GM18507 (cell line): ENCODE measurements around the gene PAK1.
"Not testable (repeated sequence)": the region's sequence is repeated elsewhere in the genome, so short reads cannot be mapped to it uniquely, and the experiment has no call there.

Source experiments
- DNase-seq: peaks from one replicate; pipeline ENCODE4 v3.0.0; 2011; ENCODE audit warnings: low read depth; ENCODE audit not compliant: insufficient read length; ENCODE audit errors: extremely low spot score
- FAIRE-seq: peaks from 2 replicates; lab custom pipeline; 2011; peaks lifted over from hg19 to GRCh38; lab: Jason Lieb, UNC

Gene PAK1

DNA sequence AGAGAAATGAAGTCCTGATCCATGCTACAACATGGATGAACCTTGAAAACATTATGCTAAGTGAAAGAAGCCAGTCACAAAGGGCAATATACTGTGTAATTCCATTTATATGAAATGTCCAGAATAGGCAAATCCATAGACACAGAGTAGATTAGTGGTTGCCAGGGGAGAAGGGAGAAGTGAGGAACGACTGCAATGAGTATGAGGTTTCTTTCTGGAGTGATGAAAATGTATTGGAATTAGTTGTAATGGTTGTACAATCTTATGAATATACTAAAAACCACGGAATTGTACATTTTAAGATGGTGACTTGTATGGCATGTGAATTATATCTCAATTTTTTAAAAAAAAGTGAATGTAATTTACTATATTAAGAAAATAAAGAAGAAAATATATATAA is 89.3 kb downstream of the PAK1 start:
- FAIRE-seq (no peak), DNase-seq (no peak)

DNA sequence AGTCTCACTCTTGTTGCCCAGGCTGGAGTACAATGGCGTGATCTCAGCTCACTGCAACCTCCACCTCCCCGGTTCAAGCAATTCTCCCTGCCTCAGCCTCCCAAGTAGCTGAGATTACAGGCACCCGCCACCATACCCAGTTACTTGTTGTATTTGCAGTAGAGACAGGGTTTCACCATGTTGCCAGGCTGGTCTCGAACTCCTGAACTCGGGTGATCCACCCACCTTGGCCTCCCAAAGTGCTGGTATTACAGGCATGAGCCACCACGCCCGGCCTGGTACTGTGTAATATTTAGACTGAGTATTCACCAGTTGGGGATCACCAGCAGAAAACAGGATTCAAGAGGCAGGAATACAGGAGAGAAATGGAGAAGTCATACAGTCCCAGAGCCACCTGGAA is 90.5 kb downstream of the PAK1 start:
- DNase-seq, FAIRE-seq: not testable (repeated sequence)

DNA sequence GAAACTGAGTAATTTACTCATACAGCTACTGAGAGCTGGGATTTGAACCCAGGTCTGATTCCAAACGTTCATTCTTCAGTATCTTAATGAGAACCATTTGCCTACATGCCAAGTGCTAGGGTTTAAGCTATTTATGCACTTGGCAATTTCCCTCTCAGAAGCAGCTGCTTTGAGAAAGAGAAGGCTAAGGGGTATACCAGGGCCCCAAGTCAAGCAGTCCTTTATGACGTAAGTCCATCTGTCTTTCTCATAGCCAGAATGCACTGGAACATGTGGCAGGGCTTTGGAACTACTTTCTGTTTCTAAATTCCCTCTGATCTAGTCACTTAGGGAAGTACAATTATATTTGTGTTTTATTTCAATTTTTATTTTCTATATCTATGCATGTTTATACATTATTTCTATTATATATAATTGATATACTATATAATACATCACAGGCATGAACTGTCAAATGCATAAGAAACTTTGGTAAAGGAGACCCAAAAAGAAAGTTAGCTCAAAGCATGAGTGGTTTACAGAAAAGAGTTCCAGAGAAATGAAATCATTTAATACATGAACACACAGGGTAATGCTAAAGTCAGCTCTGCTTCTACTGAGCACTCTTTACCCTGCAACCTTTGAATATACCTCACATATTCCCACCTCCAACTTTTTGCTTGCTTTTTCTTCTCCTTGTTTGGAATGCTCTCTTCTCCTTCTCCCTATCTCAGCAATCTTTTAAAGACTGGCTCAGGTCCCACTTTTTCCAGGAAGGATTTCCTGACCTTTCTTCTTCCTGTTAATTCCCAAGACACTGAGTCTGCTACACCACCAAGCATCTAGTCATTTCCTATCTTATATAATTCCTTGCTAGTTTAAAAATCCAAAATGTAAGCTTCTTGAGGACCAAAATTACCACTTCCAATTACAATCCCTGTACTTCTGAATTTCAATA is 91.9 kb downstream of the PAK1 start:
- FAIRE-seq = no peak
- no peak for DNase-seq

DNA sequence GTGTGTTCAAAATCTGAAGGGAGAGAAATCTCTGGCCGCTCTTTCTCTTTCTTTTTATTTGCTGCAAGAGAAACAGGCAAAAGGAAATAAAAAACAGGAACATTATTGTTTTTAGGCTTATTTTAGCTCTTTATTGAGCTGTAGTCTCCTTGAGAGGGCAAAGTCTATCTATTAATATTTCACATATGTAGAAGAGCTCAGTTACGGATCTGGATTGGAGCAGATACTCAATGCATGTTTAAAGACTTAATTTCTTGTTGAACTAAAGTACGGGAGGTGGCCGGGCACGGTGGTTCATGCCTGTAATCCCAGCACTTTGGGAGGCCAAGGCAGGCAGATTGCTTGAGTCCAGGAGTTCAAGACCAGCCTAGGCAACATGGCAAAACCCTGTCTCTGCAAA is 94.0 kb downstream of the PAK1 start:
- DNase-seq (no peak), FAIRE-seq (no peak)

DNA sequence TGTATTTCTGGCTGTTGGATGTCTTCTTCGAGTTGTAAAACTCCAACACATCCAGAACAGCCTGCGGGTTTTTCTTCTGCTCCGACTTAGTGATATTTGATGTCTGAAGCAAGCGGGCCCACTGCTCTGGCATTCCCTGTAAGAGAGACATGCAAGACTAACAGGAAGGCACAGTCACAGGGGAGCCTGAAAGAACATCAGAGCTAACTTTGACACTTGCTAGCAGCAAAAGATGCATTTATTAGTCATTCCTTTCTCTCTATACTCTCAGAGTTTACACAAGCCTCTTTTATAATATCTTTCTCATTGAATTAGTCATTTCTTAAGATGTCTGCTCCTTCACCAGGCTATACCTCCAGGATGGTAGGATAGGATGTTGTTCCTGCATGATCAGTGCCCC is 94.6 kb downstream of the PAK1 start:
- DNase-seq (no peak), FAIRE-seq (no peak)

DNA sequence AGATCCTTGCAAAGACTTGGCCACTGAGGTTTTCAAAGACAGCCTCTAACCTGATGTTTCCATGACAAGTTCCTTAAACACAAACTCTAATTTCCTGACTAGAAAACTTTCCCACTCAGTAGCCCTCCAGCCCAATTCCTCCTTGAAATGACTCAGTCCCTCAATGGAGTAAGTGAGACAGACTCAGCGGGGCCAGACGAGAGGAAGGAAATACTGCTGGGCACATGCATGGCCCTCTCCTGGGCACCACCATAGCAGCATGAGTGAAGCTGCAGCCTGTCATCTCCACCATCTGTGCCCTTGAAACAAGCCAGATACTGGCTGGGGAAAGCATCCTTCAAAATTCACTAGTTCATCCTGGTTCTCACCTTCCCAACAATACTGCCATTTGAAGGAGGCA is 96.2 kb downstream of the PAK1 start:
- FAIRE-seq (no peak), DNase-seq (no peak)

DNA sequence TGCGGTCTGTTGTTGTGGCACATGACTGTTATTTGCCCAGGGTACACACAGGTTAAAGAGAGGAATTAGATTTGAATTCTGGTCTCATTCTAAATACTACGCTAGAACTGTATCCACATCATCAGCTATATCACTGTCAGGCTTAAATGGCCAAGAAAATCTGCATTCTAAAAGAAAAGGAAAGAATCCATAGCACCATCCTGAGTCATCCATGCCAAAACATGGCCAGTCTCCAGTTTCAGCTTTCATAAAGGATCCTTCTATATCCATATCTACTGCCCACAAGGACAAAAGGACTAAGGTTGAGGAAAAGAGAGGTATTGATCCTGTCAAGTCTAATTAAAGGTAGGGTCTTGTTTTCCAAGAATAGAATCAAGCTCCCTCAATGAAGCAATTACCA is 98.8 kb downstream of the PAK1 start:
- FAIRE-seq = no peak
- DNase-seq = no peak

DNA sequence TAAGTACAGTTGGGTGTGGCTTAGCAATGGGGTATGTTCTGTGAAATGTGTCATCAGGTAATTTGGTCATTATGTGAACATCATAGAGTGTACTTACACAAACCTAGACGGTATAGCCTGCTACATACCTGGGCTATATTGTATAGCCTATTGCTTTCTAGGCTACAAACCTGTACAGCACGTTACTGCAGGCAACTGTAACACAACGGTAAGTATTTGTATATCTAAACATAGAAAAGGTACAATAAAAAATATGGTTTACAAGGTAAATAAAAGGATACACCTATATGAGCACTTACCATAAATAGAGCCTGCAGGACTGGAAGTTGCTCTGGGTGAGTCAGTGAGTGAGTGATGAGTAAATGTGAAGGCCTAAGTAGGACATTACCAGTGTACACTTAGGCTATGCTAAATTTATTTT is 99.3 kb downstream of the PAK1 start:
- FAIRE-seq = no peak
- DNase-seq = no peak

DNA sequence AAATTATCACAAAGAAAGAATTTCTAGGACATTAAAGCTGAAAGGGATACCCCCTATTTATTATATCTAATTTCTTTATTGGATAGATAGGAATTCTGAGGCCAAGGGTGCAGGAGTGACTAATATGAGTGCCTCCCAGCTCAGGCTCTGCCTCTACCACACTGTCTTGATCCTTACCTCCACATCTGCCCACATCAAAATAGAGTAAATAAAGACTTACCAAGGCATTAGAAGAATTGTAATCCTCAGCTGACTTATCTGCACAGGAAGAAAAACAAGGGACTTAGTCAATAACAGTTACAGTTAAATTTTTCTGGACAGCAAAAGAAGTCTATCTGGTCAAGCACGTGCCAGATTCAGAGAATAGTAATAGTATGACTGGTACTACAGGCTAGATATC is 99.8 kb downstream of the PAK1 start:
- FAIRE-seq = no peak
- no peak for DNase-seq

DNA sequence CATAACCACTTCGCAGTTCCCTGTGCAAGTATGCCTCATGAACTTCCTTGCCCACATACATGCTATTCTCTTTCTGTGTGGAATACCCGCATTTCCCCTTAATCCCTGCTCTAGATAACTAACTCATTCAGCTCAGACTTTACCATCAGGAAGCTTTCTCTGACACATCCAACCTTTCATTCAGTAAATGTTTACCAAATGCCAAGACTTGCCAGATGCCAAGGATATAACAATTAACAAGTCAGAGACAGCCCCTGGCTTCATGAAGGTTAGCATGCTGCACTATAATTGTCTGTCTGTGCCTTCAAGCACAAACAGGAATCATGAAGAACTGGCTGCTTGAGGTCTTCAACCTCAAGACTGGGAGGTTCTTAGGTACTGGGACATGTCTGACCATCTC is 101.2 kb downstream of the PAK1 start:
- FAIRE-seq = no peak
- DNase-seq = no peak

DNA sequence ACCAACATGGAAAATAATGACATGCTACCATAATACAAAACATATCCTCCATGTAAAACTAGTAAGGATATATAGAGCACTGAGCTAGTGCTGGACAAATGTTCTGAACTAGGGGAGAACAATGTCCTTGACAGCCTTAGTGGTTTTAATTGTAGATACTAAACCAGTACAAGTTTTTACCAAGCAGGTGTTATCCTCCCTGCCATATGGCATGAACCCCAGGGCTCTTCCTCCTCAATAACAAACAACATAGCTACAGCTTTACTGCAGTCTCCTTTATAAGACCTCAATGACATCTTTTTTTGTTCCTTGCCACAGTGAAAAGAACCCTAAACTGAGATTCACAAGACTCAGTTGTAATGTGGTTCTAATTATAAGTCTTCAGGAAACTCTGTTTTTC is 102.2 kb downstream of the PAK1 start:
- FAIRE-seq = no peak
- no peak for DNase-seq

DNA sequence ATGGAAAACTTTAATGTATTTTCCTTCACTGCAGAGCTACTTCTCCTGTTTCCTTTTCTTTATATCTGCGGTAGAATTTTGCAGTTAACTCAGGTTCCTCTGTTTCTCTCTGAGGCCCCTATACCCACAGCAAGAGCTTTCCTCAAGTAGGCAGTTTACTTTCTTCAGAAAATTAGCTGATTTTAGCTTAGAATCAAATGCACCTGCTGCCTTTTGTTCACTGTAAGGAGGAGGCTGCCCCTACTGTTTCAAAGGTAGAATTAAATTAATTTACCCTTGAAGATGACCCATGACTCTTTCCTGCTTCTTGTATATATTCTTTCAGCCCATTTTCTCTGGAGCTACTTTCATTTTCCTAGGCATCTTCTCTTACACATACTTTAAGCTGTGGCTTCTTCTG is 103.7 kb downstream of the PAK1 start:
- no peak for DNase-seq
- FAIRE-seq = no peak

DNA sequence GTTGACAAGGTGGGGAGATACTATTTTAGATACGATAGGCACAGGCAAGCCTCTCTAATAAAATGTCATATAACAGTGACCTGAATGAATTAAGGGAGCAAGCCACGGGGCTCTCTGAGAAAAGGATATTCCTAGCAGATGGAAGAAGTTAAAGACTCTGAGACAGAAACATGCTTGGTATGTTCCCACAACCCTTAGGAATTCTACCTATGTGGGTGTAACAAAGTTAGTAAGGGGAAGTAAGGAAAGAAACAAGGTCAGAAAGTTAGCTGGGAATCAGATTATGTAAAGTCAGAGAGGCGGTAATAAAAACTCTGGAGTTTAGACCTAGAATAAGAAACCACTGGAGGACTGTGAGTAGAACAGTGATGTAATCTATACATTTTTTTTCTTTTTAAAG is 112.7 kb downstream of the PAK1 start:
- no peak for DNase-seq
- FAIRE-seq = no peak

DNA sequence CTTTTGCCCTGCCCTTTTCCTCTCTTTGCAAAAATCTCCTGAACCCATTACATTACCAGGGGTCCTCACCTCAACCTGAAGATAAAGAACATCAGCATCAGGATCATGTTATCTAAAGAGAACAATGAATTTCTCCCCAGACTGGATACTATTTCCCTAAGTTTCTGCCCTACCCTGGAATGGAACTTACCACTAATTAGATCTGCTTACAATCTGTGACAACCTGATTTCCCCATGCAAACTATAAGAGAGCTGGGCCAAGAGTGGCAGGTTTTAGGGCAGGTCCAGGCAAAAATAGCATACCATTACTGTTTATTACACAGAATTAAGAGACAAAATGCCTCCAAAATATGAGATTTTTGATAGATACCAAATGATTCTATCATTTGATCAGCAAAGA is 114.4 kb downstream of the PAK1 start:
- no peak for FAIRE-seq
- no peak for DNase-seq

DNA sequence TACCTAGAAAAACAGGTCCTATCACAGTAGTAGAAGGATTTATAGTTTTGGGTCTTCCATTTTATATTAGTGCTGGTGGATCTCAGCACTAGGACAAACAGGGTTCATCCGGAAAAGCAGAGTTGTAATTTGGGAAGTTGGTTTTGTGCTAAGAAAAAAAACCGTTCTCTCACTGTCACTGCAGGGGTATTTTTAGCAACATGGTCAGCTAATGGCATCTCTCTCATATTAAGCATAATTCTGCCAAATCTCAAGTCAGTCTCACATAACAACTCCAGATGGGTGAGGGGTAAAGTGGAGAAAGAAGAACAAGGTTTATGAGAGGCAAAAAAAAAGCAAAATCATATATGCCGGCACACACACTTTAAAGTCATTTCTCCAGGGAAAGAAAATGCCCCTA is 120.8 kb downstream of the PAK1 start:
- FAIRE-seq (no peak), DNase-seq (no peak)

DNA sequence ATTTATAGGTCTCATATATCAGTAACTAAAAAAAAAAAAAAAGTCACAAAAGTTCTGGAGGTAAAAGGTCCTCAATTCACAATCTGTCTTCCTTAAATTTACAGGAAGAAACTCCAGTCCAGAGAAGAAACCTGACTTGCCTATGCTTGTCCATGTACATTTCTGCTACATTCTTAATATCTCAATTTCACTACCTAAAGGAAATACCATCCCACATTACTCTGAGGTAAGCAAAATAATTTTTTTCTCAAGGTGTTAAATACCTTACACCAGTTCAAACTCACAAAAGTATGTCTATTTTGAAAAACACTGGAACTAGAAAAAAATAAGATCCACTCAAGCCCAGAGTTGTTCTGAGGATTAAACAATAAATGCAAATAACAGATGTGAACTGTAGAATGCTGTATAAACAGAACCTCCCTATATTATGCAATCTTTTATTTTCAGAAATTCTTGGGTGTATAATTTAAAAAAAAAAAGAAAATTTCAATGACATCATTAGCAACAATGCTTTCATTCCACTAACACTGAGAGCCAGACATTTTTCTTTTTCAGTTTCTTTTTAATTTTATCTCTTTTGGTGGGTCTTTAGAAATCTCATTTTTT is 122.5 kb downstream of the PAK1 start:
- no peak for DNase-seq
- no peak for FAIRE-seq

DNA sequence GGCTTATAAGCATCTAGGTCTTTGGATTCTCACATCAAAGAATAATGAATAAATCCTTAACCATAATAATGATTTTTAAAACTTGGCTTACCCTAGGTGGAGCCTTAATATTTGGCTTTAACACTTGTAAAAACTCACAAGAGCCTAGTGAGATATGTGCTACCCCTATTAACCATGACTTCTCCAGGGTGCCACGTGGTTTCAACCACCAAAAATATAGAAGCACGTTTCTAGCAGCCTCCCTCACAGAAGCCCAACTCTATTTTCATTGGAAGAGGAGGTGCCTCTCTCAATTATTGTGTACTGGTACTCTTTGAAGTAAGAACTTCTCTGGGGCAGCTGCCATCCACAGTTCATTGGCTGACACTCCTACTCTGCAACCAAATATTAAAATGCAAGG is 125.9 kb downstream of the PAK1 start:
- DNase-seq (no peak), FAIRE-seq (no peak)

DNA sequence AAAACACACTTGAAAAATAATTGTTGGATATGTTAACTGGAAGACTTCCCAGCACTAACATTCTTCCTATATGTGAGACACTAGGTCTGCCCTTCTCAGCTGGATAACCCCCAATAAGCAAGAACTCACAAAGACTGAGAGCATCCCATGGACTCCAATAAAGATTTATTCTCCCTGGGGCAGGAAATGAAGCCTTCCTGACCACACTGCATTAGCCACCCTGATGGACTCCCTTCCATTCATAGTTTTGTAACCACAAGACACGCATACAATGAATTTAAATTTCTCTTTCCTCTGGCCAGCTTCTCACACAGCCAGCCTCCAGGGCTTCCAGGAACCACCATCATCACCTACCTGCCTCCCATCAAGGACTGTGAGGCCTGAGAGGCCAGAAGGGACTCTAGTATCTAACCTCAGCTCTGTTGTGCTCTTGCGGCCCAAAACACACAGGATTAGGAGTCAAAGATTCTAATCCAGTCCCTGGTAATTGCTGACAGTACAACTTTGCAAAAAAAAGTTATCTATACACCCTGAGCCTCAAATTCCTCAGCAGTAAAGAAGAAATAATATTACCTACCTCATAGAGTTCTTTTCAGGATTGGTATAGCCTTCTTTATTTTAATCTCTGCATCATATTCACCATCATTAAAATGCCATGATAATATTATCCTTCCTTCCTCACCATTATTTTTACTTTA is 126.8 kb downstream of the PAK1 start:
- no peak for DNase-seq

DNA sequence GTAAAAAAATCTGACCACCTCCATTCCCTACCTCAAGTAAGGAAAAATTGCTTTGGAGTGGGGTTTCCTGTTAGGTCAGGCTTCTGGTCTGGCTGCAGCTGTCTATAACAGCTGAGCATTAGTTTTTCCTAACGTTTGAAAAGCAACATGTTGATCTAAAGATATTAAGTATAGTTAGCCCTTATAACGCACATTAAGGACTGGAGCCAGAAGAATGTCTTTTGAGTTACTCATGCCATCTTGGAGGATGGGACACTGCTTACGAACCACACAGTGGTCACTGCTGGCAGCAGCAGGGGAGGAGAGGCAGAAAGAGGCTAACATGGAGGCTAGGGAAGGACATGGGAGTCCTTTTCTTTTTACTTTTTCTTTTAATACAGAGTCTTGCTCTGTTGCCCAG is 128.3 kb downstream of the PAK1 start:
- no peak for FAIRE-seq
- DNase-seq = no peak

More for the DNA sequence above, 126.8 kb downstream of the PAK1 start:
- FAIRE-seq = no peak

DNA sequence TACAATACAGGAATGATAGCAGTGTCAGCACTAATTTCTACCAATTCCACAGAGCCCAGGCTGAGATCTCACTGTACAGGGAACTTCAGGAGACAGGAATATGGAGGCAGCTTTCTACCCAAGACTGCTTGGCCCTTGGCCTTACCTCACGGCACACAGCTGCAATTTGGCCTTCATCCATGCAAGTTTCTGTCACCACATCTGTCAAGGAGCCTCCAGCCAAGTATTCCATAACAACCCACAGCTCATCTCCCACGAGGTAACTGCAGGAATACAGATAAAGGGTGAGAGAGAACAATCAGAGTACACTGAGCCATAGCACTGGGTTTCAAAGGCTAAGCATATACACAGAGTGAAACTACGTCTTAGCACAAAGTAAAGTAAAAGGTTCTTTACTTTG is 133.4 kb downstream of the PAK1 start:
- no peak for FAIRE-seq

DNA sequence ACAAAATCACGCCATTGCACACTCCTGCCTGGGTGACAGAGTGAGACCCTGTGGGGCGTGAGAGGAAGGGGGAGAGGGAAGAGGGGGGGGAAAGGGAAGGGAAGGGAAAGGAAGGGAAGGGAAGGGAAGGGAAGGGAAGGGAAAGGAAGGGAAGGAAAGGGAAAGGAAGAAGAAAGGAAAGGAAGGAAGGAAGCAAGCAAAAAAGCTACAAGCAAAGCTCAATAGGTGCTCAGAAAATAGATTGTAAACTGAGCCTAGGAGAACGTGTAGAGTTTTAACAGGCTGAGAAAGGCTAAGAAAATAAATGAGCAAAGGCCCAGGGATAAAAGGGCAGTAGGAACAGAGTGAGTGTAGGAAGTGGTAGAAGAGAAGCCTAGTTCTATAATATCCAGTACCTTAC is 141.6 kb downstream of the PAK1 start:
- DNase-seq = no peak
- FAIRE-seq = no peak

More for the DNA sequence above, 133.4 kb downstream of the PAK1 start:
- DNase-seq = no peak
